ENCODE data around the gene CLIP2.

DNA sequence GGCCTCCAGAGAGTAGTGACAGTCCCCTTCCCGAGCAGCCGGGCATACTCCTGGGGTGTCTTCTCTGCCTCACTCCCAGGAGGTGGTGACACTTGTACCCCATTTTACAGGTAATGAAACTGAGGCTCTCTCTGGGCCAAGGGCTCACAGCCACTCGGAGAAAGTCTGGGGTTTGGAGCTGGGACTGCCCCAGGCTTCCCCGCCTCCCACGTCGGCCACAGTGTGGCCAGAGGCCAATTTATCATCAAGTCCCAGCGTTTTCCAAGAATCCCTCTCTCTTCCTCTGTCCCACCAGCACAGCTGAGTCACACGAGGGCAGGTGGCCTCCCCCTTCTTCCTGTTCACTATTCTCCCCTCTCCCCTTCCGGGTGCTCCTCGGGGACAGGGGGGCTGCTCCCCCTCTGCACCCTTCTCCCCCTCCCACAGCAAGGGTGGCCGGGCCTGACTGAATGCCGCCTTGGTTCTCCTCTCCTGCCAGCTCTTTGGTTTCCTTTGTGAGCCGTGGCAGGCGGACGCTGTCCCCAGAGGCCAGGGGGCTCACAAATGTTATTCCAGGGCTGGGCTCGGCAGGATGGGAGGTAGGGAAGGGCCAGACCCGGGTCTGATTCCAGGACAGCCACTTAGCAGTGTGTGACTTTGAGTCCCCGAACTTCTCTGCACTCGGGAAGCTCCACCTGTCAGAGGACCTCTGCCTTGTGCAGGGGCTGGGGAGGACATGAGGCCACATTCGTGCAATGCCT, 17.7 kb downstream of the CLIP2 start:
- no peak for TF ChIP-seq POLR2AphosphoS5 (IDR thresholded peaks at IDR 0.05; ENCODE audit: low read depth, low read length)
- TF ChIP-seq TAF1 (IDR thresholded peaks at IDR 0.05; ENCODE audit: borderline replicate concordance, insufficient read depth, low read length), result no peak
- no peak for TF ChIP-seq REST (IDR thresholded peaks at IDR 0.05; ENCODE audit: insufficient read depth in 1 of 2, low read depth in 2 of 2, low read length in 2 of 2)
